ENCODE data around the gene LHB. TPM values are rescaled to one million over a fixed set of nuclear protein-coding genes. Genes with fewer than 3 reads are reported as not detected.

LHB gene
- total RNA-seq, 1 experiment from 2014 or later = 1.6 TPM

DNA sequence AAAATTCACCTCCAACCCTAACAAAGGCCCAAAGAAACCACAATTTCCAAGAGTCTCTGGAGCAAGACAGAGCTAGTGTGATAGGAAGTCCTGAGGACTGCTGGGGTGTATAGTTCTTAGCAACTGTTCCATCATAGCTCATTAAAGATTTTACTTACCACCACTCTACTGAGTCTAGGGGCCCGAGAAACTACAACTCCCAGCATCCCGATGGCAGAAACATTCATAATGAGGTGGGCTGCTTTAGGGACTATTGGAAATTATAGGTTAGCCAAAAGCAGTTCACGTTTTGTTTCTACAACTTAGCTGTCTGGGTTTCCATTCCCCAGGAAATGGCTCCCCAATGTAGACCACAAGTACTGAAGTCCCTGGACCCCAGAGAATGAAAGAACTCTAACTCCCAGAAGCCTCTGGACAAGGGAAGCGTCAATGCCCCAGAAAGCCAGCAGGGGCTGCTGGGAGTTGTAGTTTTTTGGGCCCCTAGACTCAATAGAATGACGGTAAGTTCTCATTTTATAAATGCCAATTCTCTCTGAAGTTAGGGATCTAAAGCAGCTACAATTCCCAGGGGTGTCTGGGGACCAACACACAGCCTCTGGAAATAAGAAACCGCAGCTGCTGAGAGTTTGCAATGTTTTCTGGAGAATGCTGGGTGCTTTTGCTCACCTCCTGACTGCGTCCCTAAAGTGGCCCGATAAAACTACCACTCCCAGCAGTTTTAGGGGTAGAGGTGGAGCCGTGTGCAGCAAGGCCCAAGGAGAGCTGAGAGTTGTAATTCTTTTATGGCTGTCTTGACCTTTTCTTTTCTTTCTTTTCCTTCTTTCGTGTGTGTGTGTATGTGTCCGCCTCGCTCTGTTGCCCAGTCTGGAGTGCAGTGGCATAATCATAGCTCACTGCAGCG lies 40.7 kb downstream of the LHB start:
- ChIA-PET POLR2A (ENCODE audit: unreplicated experiment) (interaction anchor here (0.6 kb wide), 2 partner anchors 174 to 512 kb away, joined by 6 to 7 read pairs; no protein-coding TSS in a partner anchor), CTCF (interaction anchor here (0.7 to 0.9 kb wide), 2 partner anchors 16 to 475 kb away, joined by 6 to 9 read pairs; no protein-coding TSS in a partner anchor)
- intact Hi-C loops (cut with micrococcal nuclease; ENCODE audit: unreplicated experiment) = no loop called here
- BruUV-seq (replicated peaks) = no TSS peak
- TF ChIP-seq, protein P1, sequence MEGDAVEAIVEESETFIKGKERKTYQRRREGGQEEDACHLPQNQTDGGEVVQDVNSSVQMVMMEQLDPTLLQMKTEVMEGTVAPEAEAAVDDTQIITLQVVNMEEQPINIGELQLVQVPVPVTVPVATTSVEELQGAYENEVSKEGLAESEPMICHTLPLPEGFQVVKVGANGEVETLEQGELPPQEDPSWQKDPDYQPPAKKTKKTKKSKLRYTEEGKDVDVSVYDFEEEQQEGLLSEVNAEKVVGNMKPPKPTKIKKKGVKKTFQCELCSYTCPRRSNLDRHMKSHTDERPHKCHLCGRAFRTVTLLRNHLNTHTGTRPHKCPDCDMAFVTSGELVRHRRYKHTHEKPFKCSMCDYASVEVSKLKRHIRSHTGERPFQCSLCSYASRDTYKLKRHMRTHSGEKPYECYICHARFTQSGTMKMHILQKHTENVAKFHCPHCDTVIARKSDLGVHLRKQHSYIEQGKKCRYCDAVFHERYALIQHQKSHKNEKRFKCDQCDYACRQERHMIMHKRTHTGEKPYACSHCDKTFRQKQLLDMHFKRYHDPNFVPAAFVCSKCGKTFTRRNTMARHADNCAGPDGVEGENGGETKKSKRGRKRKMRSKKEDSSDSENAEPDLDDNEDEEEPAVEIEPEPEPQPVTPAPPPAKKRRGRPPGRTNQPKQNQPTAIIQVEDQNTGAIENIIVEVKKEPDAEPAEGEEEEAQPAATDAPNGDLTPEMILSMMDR (conservative IDR thresholded peaks at IDR 0.05) = peak; percentile 60
- no peak for TF ChIP-seq EZH2 (IDR thresholded peaks at IDR 0.05; ENCODE audit: low read depth)
- no peak overlapping the region for H3K4me3 ChIP-seq
- H3K4me2 ChIP-seq = no peak overlapping the region
- H3K9me2 ChIP-seq (ENCODE audit: insufficient read depth) = no peaks in the 10 kb centered on the region
- H3K79me2 ChIP-seq (ENCODE audit: low read depth) = no peaks in the 10 kb centered on the region
- H4K20me1 ChIP-seq (ENCODE audit: insufficient read depth) = no peaks in the 10 kb centered on the region
- H3K9me3 ChIP-seq (ENCODE audit: insufficient read depth, low read depth) = no peaks in the 10 kb centered on the region
- no peak overlapping the region for H3K27ac ChIP-seq
- peak in 1 of 2 experiments; percentile 37 for DNase-seq
- H3F3A ChIP-seq (ENCODE audit: insufficient read depth, low read depth) = peaks cover 30% of the 10 kb centered on the region; the same call in 1 of the 2 replicates
- no peaks in the 10 kb centered on the region for H3K4me1 ChIP-seq (replicated peaks; ENCODE audit: insufficient read depth)
- no peak overlapping the region for H2AFZ ChIP-seq
- H3K27me3 ChIP-seq (ENCODE audit: insufficient read depth, low read depth) = no peaks in the 10 kb centered on the region
- peaks cover 7% of the 10 kb centered on the region; the same call in 1 of the 2 replicates for H3K36me3 ChIP-seq (ENCODE audit: low read depth)

DNA sequence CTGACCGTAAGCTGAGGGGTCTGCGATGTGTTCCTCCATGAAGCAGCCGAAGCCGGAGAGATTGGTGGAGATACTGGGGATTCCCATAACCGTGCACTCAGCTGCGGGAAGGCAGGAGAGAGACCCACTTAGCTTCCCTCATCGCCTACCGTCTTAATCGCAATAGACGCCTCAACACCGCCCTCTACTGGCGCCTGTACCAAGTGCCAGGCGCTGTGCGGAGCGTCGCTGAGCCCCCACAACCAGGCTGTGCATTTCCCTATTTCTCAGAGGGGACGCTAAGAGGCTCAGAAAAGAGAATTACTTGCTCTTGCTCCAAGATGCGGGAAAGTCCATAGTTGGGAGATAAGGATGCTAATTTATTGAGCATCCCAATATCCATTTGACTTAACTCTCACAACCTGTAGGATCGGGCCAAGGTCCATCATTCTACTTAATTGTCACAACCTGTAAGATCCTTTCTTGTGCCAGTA lies 45.9 kb downstream of the LHB start:
- ChIA-PET CTCF (interaction anchor here (0.6 to 1.3 kb wide), 7 partner anchors 22 to 326 kb away, joined by 4 to 11 read pairs (median 5); partner anchors contain the start of genes GYS1 and RUVBL2), POLR2A (ENCODE audit: unreplicated experiment) (interaction anchor here (0.6 to 0.7 kb wide), 3 partner anchors 89 to 671 kb away, joined by 3 to 5 read pairs (median 4); partner anchors contain the start of gene SCAF1)
- Histone ChIP-seq H3K9me3 (ENCODE audit: insufficient read depth, low read depth) (no peaks in the 10 kb centered on the region), H3K27me3 (ENCODE audit: insufficient read depth, low read depth) (no peaks in the 10 kb centered on the region), H3K4me2 (no peak overlapping the region), H3K27ac (no peak overlapping the region), H2AFZ (no peak overlapping the region), H4K20me1 (ENCODE audit: insufficient read depth) (peaks cover 16% of the 10 kb centered on the region), H3K4me3 (no peak overlapping the region), H3K9me2 (ENCODE audit: insufficient read depth) (no peaks in the 10 kb centered on the region), H3K4me1 (replicated peaks; ENCODE audit: insufficient read depth) (peaks cover 12% of the 10 kb centered on the region), H3K79me2 (ENCODE audit: low read depth) (peaks cover 19% of the 10 kb centered on the region), H3K36me3 (ENCODE audit: low read depth) (peaks cover 24% of the 10 kb centered on the region), H3F3A (ENCODE audit: insufficient read depth, low read depth) (peaks cover 52% of the 10 kb centered on the region)
- intact Hi-C loops (cut with micrococcal nuclease; ENCODE audit: unreplicated experiment) = loop anchor here (1.0 kb wide), 1 partner anchor 183 kb away; no protein-coding TSS in a partner anchor
- peak; percentile 45 to 64 for DNase-seq
- TF ChIP-seq, protein P1 (conservative IDR thresholded peaks at IDR 0.05) = peak; percentile 97
- no peak for TF ChIP-seq EZH2 (IDR thresholded peaks at IDR 0.05; ENCODE audit: low read depth)
- BruUV-seq (replicated peaks) = no TSS peak

DNA sequence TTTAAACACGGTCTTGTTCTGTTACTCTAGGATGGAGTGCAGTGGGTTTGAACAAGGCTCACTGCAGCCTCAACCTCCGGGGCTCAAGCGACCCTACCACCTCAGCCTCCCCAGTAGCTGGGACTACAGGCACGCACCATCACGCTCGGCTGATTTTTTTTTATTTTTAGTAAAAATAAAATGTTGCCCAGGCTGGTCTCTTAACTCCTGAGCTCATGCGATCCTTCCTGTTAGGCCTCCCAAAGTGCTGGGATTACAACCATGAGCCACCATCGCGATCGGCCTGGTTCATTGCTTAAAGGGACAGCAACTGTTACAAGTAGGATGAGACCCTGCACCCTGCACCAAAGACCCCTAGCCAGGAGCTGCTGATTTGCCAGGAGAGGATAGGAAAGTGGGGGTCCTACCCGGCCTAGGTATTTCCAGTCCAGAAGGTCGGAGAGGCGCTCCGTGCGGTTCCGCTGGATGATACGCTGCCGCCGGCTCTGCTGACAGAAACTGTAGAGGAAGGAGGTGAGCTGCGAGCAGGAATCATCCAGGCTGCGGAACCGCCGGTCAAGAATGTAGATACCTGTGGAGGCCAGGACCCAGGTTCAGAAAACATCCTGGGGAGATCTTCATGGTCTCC lies 46.6 kb downstream of the LHB start:
- intact Hi-C loops (cut with micrococcal nuclease; ENCODE audit: unreplicated experiment) = no loop called here
- BruUV-seq (replicated peaks) = no TSS peak
- H3K9me3 ChIP-seq (ENCODE audit: insufficient read depth, low read depth) = no peaks in the 10 kb centered on the region

More for the DNA sequence above, 46.6 kb downstream of the LHB start:
- Histone ChIP-seq H3F3A (ENCODE audit: insufficient read depth, low read depth) (peaks cover 52% of the 10 kb centered on the region), H3K4me3 (no peak overlapping the region), H3K4me2 (no peak overlapping the region), H3K79me2 (ENCODE audit: low read depth) (peaks cover 26% of the 10 kb centered on the region), H4K20me1 (ENCODE audit: insufficient read depth) (peaks cover 22% of the 10 kb centered on the region), H3K4me1 (replicated peaks; ENCODE audit: insufficient read depth) (peaks cover 12% of the 10 kb centered on the region), H3K27ac (no peak overlapping the region), H2AFZ (no peak overlapping the region), H3K9me2 (ENCODE audit: insufficient read depth) (no peaks in the 10 kb centered on the region), H3K27me3 (ENCODE audit: insufficient read depth, low read depth) (no peaks in the 10 kb centered on the region), H3K36me3 (ENCODE audit: low read depth) (peaks cover 25% of the 10 kb centered on the region)
- no peak for TF ChIP-seq EZH2 (IDR thresholded peaks at IDR 0.05; ENCODE audit: low read depth)
- TF ChIP-seq, protein P1 (conservative IDR thresholded peaks at IDR 0.05) = no peak
- DNase-seq = no peak
- POLR2A ChIA-PET (ENCODE audit: unreplicated experiment) = interaction anchor here (0.6 kb wide), 2 partner anchors 89 to 672 kb away, joined by 4 to 5 read pairs; partner anchors contain the start of gene SCAF1
- CTCF ChIA-PET = interaction anchor here (0.6 to 1.3 kb wide), 7 partner anchors 22 to 325 kb away, joined by 4 to 11 read pairs (median 5); partner anchors contain the start of genes GYS1 and RUVBL2

Data from PC-9 (cell line).